Activated B cell treated with CpG ODN at 0.5 μM for 24 hours (primary cell): ENCODE results near the gene NPC2. TPM values are rescaled to one million over a fixed set of nuclear protein-coding genes. Genes with fewer than 3 reads are reported as not detected.

Source experiments
- ATAC-seq: fragments of 200-7000 bp; cut with Tn5 transposase; one replicate; pipeline ENCODE4 v1.10.0; 2021; ENCODE audit warnings: low read depth, mild to moderate bottlenecking, moderate library complexity
- CTCF ChIA-PET: fragments of 350-600 bp; sonication (Branson Sonifier 250); formaldehyde crosslinking; loops from one replicate; lab custom pipeline; 2021; ENCODE audit warnings: antibody characterized with exemption; lab: Charles Lee
- POLR2A ChIA-PET: fragments of 350-600 bp; sonication (Branson Sonifier 250); formaldehyde crosslinking; loops from one replicate; lab custom pipeline; 2021; ENCODE audit warnings: antibody characterized with exemption; lab: Charles Lee
- DNase-seq: peaks from one replicate; pipeline ENCODE4 v3.0.0; 2022
- H3K27ac Mint-ChIP-seq: one replicate; pipeline ENCODE4 v1.8.0; 2020; ENCODE audit warnings: mixed read lengths
- H3K27me3 Mint-ChIP-seq: one replicate; pipeline ENCODE4 v1.8.0; 2021; ENCODE audit warnings: mixed read lengths
- H3K36me3 Mint-ChIP-seq: one replicate; pipeline ENCODE4 v1.8.0; 2021; ENCODE audit warnings: low read depth, mixed read lengths
- H3K4me1 Mint-ChIP-seq: one replicate; pipeline ENCODE4 v1.8.0; 2021; ENCODE audit warnings: mixed read lengths
- H3K4me3 Mint-ChIP-seq: one replicate; pipeline ENCODE4 v1.8.0; 2020; ENCODE audit warnings: mild to moderate bottlenecking, mixed read lengths
- H3K9me3 Mint-ChIP-seq: one replicate; pipeline ENCODE4 v1.8.0; 2020; ENCODE audit warnings: mixed read lengths
- CTCF ChIP-seq: fragments of 200-600 bp; IDR thresholded peaks from one replicate; pipeline ENCODE4 v1.8.0; 2022; ENCODE audit warnings: antibody characterized with exemption, mild to moderate bottlenecking
- intact Hi-C: fragments of 100-400 bp; cut with micrococcal nuclease; formaldehyde crosslinking; loops from one replicate; pipeline ENCODE4 v1.15.1; 2024
- total RNA-seq: library from RNA; stranded (reverse); gene quantifications from 2 replicates; pipeline ENCODE4 v1.2.3, GENCODE V29; 2022

NPC2 gene
- total RNA-seq, 1 donor from 2014 or later: 69.4 TPM

GRCh38 chr14:74531467-74531866 lies 38.4 kb upstream of the NPC2 start:
- Mint-ChIP-seq H3K4me3 (no peak overlapping the region), H3K27me3 (no peaks in the 10 kb centered on the region), H3K27ac (no peak overlapping the region), H3K36me3 (no peaks in the 10 kb centered on the region), H3K4me1 (peaks cover 3% of the 10 kb centered on the region), H3K9me3 (no peaks in the 10 kb centered on the region)
- ATAC-seq (no peak), DNase-seq (no peak)
- TF ChIP-seq CTCF: no peak
- ChIA-PET POLR2A (no interaction called here), CTCF (no interaction called here)
- intact Hi-C loops: no loop called here

- CTCF ChIA-PET: no interaction called here
- no peak overlapping the region for H3K4me3 Mint-ChIP-seq
- ATAC-seq (no peak), DNase-seq (no peak)
- H3K36me3 Mint-ChIP-seq: no peaks in the 10 kb centered on the region
- H3K4me1 Mint-ChIP-seq: peaks cover 7% of the 10 kb centered on the region
- no peaks in the 10 kb centered on the region for H3K9me3 Mint-ChIP-seq
- H3K27me3 Mint-ChIP-seq: peaks cover 3% of the 10 kb centered on the region
- intact Hi-C loops: no loop called here
- no peak overlapping the region for H3K27ac Mint-ChIP-seq
- TF ChIP-seq CTCF: no peak
- POLR2A ChIA-PET: no interaction called here
Observed at GRCh38 chr14:74531006-74531405, 37.9 kb upstream of the NPC2 start.

DNA sequence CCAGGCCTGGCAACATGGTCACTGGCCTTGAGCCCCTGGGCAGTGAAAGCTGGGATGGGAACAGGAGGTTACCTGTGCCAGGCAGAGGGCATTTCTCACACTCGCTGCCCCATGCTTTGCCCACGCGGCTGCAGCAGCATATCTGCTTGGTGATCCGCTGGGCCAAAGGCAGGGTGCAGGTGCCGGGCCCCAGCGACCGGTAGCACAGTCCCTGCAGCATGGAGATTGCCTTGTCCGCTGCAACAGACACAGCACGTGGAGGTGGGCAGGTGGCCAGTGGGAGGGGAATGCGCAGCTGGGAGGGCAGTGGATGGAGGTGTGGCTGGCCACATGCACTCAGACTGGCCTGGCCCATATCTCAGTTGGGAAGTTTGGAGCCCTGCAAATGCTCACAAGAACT lies 35.8 kb upstream of the NPC2 start:
- intact Hi-C loops: no loop called here
- Mint-ChIP-seq H3K27ac (no peak overlapping the region), H3K36me3 (no peaks in the 10 kb centered on the region), H3K9me3 (no peaks in the 10 kb centered on the region), H3K4me3 (no peak overlapping the region), H3K4me1 (peaks cover 17% of the 10 kb centered on the region), H3K27me3 (peaks cover 6% of the 10 kb centered on the region)
- CTCF ChIA-PET: no interaction called here
- POLR2A ChIA-PET: no interaction called here
- no peak for DNase-seq
- no peak for TF ChIP-seq CTCF
- no peak for ATAC-seq

GRCh38 chr14:74528406-74528805 lies 35.3 kb upstream of the NPC2 start:
- CTCF ChIA-PET: no interaction called here
- no peak overlapping the region for H3K4me3 Mint-ChIP-seq
- no peak for TF ChIP-seq CTCF

GRCh38 chr14:74527736-74528280 lies 34.7 kb upstream of the NPC2 start:
- Mint-ChIP-seq H3K27ac (no peak overlapping the region), H3K27me3 (peaks cover 10% of the 10 kb centered on the region), H3K4me1 (peaks cover 14% of the 10 kb centered on the region), H3K4me3 (no peak overlapping the region), H3K36me3 (no peaks in the 10 kb centered on the region), H3K9me3 (no peaks in the 10 kb centered on the region)
- no peak for TF ChIP-seq CTCF
- ATAC-seq (no peak), DNase-seq (no peak)
- POLR2A ChIA-PET: no interaction called here
- CTCF ChIA-PET: no interaction called here
- intact Hi-C loops: no loop called here

More at GRCh38 chr14:74528406-74528805, 35.3 kb upstream of the NPC2 start:
- no peaks in the 10 kb centered on the region for H3K36me3 Mint-ChIP-seq
- POLR2A ChIA-PET: no interaction called here
- H3K27ac Mint-ChIP-seq: no peak overlapping the region
- DNase-seq (no peak), ATAC-seq (no peak)
- H3K4me1 Mint-ChIP-seq: peaks cover 17% of the 10 kb centered on the region
- H3K27me3 Mint-ChIP-seq: peaks cover 7% of the 10 kb centered on the region
- intact Hi-C loops: no loop called here
- H3K9me3 Mint-ChIP-seq: no peaks in the 10 kb centered on the region
